Measurements from ENCODE around the gene TM9SF1.
"Not testable (repeated sequence)": the region's sequence is repeated elsewhere in the genome, so short reads cannot be mapped to it uniquely, and the experiment has no call there.

TM9SF1 gene

DNA sequence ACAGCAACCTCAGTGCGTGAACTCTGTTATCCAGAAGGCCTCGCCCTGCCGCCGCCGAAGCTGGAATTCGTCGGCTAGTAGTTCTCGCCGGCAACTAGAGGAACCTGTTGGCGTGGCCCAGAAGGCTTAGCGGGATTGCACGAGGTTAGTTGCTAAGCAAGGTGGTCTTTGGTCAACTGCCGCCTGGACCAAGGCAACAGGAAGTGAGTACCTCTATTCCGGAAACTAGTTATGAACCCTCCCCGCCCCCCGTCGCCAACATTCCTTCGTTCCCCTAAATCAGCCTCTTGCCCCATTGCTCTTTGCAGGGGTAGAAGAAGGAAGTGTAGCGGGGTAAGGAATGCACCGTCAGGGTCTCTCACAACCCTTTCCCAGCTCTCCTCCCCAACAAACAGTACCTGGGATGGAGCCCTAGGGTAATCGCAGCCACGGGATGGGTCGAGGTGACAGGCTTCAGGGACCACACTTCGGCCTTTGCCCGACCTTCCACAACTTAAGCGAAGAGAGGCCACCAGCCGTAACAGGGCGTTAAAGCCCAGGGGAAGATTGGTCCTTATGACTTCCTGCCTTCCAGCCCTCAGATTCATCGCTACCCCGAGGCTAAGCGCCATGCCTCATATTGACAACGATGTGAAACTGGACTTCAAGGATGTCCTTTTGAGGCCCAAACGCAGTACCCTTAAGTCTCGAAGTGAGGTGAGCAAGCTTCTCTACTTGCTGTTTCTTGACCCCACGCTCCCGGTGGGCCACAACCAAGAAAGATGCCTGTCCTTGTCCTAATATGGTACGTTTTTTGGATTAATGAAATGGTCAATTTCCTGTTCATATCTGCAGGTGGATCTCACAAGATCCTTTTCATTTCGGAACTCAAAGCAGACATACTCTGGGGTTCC, 37.6 kb upstream of the TM9SF1 start, which contains the start of gene GMPR2:
GMPR2 (plus strand) TSS at position 285 of the 893 bp plus-strand sequence; CDS start at position 610, 325 bp downstream.
- peak within 1 kb of the TSS; percentile 97 for H3K9ac ChIP-seq (ENCODE audit: low read depth, low read length)
- H3K9me3 ChIP-seq (ENCODE audit: control insufficient read depth, insufficient read depth, low read length), result no peaks in the 10 kb centered on the region
- peaks cover 23% of the 10 kb centered on the region for H3K36me3 ChIP-seq (ENCODE audit: insufficient read depth, low read length)
- H3K4me1 ChIP-seq (ENCODE audit: insufficient read depth, low read length), result no peaks in the 10 kb centered on the region

DNA sequence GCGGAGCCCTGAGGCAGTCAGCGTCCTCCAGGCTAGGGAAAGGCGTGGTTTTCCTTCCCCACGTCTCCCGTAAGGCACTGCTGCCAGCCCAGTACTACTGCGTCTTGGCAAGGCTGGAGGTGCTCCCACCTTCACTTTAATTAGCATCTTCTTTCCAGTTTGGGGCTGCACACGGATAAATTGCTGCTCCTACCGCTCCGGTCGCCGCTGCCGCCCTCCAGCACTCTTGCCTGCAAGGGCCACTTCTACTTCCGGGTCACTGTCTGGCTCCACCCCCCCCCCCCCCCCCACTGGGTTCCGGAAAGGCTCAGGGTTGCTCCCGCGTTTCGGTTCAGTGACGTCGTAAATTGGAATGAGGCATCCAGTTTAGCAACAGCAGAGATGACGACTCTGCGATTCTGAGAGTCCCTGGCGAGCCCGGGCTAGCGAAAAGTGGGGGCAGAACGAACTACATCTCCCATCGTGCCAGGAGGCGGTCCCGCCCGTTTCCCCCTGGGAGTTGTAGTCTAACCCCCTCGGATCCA, 36.9 kb upstream of the TM9SF1 start, which contains the start of gene NEDD8:
NEDD8 (minus strand) TSS at position 247 of the 524 bp plus-strand sequence; CDS start at position 147, 100 bp downstream.
- Histone ChIP-seq H3K36me3 (ENCODE audit: insufficient read depth, low read length) (peaks cover 20% of the 10 kb centered on the region), H3K4me1 (ENCODE audit: insufficient read depth, low read length) (no peaks in the 10 kb centered on the region), H3K9me3 (ENCODE audit: control insufficient read depth, insufficient read depth, low read length) (no peaks in the 10 kb centered on the region), H3K9ac (ENCODE audit: low read depth, low read length) (peak within 1 kb of the TSS; percentile 97)

DNA sequence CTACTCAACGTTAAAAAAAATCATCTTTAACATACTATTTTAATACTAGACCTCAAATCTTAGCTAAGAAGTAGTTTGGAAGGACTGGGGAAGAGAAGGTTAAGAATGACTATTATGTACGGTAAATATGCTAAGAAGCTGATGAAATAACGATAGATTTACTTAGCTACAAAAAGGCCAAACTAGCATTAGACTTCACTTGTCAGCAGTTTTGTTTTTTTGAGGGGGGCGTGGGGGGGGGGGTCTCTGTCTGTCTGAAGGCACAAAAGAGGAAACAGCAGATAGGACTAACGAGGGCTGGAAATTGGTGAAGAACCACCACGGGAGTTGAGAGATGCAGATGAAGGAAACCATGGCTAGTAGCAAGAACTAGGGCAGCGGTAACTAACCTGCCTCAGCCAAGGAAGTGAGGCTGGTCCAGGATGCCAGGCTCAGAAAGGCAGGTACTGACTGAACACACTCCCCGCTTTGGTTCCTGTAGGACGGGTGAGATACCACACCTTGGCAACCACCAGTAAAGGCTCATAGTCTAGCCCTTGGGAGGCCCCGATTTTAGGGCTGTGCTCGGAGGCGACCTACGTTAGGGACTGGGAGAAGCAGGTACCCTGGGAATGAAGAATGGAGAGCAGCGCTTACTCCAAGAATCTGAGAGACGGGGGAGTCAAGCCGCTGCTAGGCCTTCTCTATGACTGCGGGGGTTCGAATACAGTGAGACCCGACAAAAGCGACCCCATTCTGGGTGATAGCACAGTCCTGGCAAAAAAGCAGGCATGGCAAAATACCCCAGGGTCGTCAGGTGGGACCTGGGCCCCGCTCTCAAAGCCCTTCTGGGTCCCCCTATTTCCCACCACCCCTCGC, 36.3 kb upstream of the TM9SF1 start:
- Histone ChIP-seq H3K4me1 (ENCODE audit: insufficient read depth, low read length) (no peaks in the 10 kb centered on the region), H3K9ac (ENCODE audit: low read depth, low read length) (peak overlapping the region; percentile 97), H3K9me3 (ENCODE audit: control insufficient read depth, insufficient read depth, low read length) (no peaks in the 10 kb centered on the region), H3K36me3 (ENCODE audit: insufficient read depth, low read length) (peaks cover 14% of the 10 kb centered on the region)

DNA sequence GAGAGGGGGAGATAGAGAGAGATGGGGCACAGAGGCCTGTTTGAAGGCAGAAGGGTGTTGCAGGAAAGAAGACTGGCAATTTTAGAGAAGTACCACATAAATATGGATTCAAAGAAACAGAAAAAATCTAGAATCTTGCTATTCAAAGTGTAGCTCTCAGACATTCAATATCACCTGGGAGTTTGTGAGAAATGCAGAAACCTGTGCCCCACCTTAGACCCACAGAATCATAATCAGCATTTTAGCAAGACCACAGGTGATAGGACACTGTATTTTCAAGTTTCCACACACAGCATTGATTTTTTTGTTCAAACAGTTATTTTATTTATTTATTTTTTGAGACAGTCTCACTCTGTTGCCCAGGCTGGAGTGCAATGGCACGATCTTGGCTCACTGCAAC, 33.7 kb upstream of the TM9SF1 start:
- Histone ChIP-seq H3K9me3 (ENCODE audit: control insufficient read depth, insufficient read depth, low read length) (no peaks in the 10 kb centered on the region), H3K36me3 (ENCODE audit: insufficient read depth, low read length) (no peaks in the 10 kb centered on the region; the same call in none of the 2 replicates), H3K9ac (ENCODE audit: low read depth, low read length) (no peak overlapping the region), H3K4me1 (ENCODE audit: insufficient read depth, low read length) (no peaks in the 10 kb centered on the region)

DNA sequence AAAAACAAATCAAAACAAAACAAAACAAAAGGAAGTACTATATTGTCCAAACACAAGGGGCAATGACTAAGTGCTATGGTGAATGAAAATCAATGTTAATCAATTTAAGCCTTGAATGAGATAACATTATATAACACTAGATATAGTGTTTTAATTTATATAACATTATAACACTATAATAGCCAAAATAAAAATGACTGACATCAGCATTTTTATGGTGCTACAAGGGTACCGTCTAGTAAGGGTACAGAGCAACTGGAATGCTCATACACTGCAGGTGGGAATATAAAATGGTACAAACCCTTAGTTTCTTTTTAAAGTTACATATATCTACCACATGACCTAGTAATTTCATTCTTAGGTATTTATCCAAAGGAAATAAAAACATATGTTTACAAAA, 31.2 kb upstream of the TM9SF1 start:
- Histone ChIP-seq H3K4me1 (ENCODE audit: insufficient read depth, low read length) (no peaks in the 10 kb centered on the region), H3K9ac (ENCODE audit: low read depth, low read length) (no peak overlapping the region), H3K9me3 (ENCODE audit: control insufficient read depth, insufficient read depth, low read length) (no peaks in the 10 kb centered on the region), H3K36me3 (ENCODE audit: insufficient read depth, low read length) (no peaks in the 10 kb centered on the region; the same call in none of the 2 replicates)

DNA sequence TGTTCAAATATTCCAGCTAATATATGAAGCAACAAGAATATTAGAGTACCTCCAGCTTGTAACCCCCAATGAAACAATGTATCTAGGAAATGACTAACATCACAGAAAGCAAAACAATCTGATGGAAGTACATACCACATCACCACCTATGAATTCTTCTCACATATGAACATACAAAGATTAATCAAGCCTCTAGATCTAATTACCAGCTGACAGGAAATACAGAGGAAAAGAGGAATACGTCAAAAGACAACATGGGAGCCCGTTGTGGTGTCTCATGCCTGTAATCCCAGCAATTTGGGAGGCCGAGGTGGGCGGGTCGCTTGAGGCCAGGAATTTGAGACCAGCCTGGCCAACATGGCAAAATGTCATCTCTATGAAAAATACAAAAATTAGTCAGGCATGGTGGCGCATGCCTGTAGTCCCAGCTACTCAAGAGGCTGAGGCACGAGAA, 29.4 kb upstream of the TM9SF1 start:
- no peak overlapping the region for H3K9ac ChIP-seq (ENCODE audit: low read depth, low read length)
- H3K36me3 ChIP-seq (ENCODE audit: insufficient read depth, low read length), result no peaks in the 10 kb centered on the region; the same call in 1 of the 2 replicates
- no peaks in the 10 kb centered on the region for H3K9me3 ChIP-seq (ENCODE audit: control insufficient read depth, insufficient read depth, low read length)
- H3K4me1 ChIP-seq (ENCODE audit: insufficient read depth, low read length), result no peaks in the 10 kb centered on the region

DNA sequence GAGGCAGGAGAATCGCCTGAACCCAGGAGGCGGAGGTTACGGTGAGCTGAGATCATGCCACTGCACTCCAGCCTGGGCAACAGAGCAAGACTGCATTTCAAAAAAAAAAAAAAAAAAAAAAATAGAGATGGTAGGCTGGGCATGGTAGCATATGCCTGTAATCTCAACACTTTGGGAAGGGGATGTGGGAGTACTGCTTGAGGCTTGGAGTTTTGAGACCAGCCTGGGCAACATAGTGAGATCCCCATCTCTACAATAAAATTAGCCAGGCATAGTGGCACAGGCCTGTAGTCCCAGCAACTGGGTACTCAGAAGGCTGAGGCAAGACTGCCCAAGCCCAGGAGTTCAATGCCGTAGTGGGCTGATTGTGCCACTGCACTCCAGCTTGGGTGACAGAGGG, 27.7 kb upstream of the TM9SF1 start:
- not testable (repeated sequence) for H3K4me1 ChIP-seq (ENCODE audit: insufficient read depth, low read length); H3K36me3 ChIP-seq (ENCODE audit: insufficient read depth, low read length); H3K9ac ChIP-seq (ENCODE audit: low read depth, low read length); H3K9me3 ChIP-seq (ENCODE audit: control insufficient read depth, insufficient read depth, low read length)

DNA sequence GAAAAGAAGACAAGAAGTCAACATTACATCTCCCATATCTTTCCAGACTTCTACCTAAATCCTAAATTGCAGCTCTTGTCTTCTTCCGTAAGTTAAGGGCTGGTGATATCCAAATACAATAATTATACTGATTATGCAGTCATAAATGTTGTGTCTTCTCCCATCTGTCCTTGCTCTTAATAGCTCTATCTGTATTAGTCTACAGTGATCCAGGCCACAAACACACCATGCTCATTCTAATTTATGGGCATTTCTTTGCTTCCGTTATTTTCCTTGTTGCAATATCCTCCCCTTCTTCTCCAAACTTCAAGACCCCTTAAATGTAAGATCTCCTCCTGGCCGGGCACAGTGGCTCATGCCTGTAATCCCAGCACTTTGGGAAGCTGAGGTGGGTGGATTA, 24.3 kb upstream of the TM9SF1 start:
- H3K9ac ChIP-seq (ENCODE audit: low read depth, low read length), result no peak overlapping the region
- H3K4me1 ChIP-seq (ENCODE audit: insufficient read depth, low read length), result no peaks in the 10 kb centered on the region
- no peaks in the 10 kb centered on the region for H3K36me3 ChIP-seq (ENCODE audit: insufficient read depth, low read length)
- H3K9me3 ChIP-seq (ENCODE audit: control insufficient read depth, insufficient read depth, low read length), result no peaks in the 10 kb centered on the region

DNA sequence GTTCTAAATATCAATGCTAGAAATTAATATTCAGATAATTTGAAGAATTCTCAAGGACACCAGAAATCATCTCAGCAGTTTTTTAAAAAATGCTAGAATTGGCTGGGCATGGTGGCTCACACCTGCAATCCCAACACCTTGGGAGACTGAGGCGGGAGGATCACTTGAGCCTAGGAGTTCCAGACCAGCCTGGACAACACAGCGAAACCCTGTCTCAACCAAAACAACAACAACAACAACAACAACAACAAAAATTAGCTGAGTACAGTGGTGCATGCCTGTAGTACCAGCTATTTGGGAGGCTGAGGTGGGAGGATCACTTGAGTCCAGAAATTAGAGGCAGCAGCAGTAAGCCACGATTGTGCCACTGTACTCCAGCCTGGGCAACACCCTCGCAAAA, 23.8 kb upstream of the TM9SF1 start:
- Histone ChIP-seq H3K36me3 (ENCODE audit: insufficient read depth, low read length) (no peaks in the 10 kb centered on the region), H3K9me3 (ENCODE audit: control insufficient read depth, insufficient read depth, low read length) (no peaks in the 10 kb centered on the region), H3K4me1 (ENCODE audit: insufficient read depth, low read length) (no peaks in the 10 kb centered on the region), H3K9ac (ENCODE audit: low read depth, low read length) (no peak overlapping the region)

DNA sequence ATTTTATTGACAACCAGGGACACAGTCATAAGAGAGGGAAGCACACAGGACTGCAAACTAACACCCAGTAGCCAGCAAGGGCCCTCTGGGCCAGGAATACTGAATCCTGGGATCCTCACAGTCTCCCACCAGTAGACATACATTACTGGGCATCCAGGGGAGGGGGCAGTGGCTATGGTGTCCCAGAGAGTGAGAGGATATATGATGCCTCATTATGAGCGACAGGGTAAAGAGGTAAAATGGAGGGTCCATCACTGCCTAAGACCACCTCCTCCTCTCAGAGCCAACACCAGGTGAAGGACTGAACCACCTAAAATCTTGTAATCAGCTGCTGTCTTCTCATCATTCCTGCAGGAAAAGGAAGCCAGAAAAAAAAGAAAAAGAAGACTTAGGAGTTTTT, 21.6 kb upstream of the TM9SF1 start:
- not testable (repeated sequence) for H3K9ac ChIP-seq (ENCODE audit: low read depth, low read length); H3K36me3 ChIP-seq (ENCODE audit: insufficient read depth, low read length); H3K9me3 ChIP-seq (ENCODE audit: control insufficient read depth, insufficient read depth, low read length); H3K4me1 ChIP-seq (ENCODE audit: insufficient read depth, low read length)

DNA sequence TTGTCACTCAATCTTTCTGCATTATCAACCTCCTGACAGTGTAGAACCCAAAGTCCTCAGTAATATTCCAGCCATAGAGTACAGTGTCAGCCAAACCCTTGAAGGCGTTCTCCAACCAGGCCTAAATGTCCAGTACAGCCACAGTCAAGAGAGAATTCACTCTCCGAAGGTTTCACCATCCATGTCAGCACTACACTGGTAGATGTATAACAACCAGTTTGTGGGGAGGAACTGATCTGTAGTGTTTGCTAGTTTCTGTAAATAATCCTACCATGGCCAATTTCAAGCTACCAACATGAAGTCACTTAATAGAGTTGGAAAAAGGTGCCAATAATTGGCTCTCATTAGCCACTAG, 21.1 kb upstream of the TM9SF1 start:
- Histone ChIP-seq H3K9ac (ENCODE audit: low read depth, low read length) (0 out of 2 replicates have a peak overlapping the region, but pooled peaks have one; percentile 93), H3K9me3 (ENCODE audit: control insufficient read depth, insufficient read depth, low read length) (no peaks in the 10 kb centered on the region), H3K4me1 (ENCODE audit: insufficient read depth, low read length) (peaks cover 4% of the 10 kb centered on the region; the same call in 1 of the 2 replicates), H3K36me3 (ENCODE audit: insufficient read depth, low read length) (no peaks in the 10 kb centered on the region)

DNA sequence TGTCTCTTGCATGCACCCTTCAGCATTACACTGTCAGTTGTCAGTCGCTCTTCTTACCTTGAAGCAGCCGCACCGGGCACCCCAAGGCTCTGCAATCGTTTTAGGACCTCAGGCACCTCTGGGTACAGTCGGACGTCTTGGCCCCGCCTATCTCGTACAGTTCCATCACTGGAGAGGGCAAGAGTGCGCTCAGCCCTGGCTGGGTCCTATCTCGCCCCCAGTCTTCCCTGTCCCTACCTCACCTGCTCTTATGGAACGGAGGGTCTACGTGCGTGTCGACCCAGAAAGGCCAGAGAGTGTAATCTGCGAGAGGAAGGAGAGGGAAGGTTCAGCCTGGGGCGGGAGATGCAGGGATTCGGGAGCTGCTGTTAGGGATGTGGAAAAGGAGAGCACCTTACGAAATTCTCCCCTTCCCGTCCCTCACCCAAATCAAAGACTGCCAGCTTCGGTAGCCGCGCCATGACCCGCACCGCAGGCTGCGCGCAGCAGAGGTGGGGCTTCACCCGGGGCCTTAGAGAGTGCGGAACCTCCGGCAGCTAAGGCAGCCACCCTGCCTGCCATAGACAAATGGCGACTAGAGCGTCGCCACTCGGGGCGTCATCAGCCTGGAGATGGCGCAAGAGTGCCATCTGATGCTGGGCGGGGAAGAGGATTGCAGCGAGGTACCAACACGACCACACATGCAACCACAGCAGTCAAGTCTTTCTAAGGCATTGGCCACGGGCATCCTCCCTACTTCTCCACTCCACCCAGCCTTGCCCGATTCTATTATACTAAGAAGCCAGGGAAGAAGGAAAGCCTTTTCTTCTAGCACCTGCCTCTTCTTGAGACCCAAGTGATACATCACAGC, 20.5 kb upstream of the TM9SF1 start, which contains the start of gene MDP1:
MDP1 (minus strand) TSS at position 572 of the 850 bp plus-strand sequence; CDS start at position 461, 111 bp downstream.
- no peaks in the 10 kb centered on the region for H3K9me3 ChIP-seq (ENCODE audit: control insufficient read depth, insufficient read depth, low read length)
- H3K4me1 ChIP-seq (ENCODE audit: insufficient read depth, low read length), result peaks cover 4% of the 10 kb centered on the region; the same call in 1 of the 2 replicates
- H3K36me3 ChIP-seq (ENCODE audit: insufficient read depth, low read length), result peaks cover 1% of the 10 kb centered on the region; the same call in 1 of the 2 replicates
- H3K9ac ChIP-seq (ENCODE audit: low read depth, low read length), result peak within 1 kb of the TSS; percentile 93

DNA sequence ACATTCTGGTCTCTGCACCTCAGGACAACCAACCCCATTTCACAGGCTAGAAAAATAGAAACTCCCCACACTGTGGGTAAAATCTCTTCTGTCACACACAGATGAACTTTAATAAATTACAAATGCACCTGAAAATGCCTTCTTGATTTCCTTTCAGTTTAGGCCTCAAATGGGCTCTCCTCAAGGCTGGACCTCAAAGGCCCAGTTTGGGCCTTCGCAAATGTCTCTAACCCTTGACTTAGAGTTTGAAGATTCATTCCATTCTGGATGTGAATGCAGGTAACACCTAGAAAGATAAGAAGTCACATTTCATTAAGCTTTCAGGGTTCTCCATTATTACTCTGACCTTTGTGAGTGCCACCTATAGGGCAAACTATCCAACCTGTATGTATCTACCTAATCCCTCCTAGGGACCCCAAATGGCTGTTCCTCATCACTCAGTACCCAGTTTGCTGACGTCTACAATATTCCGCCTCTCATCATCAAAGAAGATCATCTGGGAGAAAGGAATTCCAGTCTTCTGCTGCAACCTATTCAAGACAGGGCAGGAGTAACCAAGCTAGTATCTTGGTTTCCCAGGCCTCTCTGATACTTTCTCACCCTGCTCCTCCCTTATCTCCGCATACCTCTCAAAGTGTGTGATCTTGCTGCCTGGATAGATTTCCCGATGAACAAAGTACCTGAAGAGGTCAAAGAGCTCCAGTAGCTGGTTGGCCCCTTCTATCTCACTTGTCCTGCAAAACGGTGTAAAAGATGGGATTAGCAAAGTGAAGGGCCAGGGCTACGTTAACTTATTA, 18.8 kb upstream of the TM9SF1 start:
- Histone ChIP-seq H3K9me3 (ENCODE audit: control insufficient read depth, insufficient read depth, low read length) (no peaks in the 10 kb centered on the region), H3K9ac (ENCODE audit: low read depth, low read length) (peak overlapping the region; percentile 77), H3K36me3 (ENCODE audit: insufficient read depth, low read length) (peaks cover 7% of the 10 kb centered on the region; the same call in 1 of the 2 replicates), H3K4me1 (ENCODE audit: insufficient read depth, low read length) (peaks cover 4% of the 10 kb centered on the region; the same call in 1 of the 2 replicates)

Data from ES-I3 (cell line).